22Rv1 (cell line): ENCODE measurements around the gene TNS1.

Experiments
- ZFX ChIP-seq: fragments of 450-650 bp; IDR thresholded peaks from 2 replicates; pipeline ENCODE4 v1.6.1; 2017; ENCODE audit warnings: antibody characterized with exemption, borderline replicate concordance
- TF ChIP-seq, protein P1 (sequence below): fragments of 450-650 bp; IDR thresholded peaks from 2 replicates; pipeline ENCODE4 v1.5.1; 2017; ENCODE audit warnings: mild to moderate bottlenecking

- TF ChIP-seq, protein P1, sequence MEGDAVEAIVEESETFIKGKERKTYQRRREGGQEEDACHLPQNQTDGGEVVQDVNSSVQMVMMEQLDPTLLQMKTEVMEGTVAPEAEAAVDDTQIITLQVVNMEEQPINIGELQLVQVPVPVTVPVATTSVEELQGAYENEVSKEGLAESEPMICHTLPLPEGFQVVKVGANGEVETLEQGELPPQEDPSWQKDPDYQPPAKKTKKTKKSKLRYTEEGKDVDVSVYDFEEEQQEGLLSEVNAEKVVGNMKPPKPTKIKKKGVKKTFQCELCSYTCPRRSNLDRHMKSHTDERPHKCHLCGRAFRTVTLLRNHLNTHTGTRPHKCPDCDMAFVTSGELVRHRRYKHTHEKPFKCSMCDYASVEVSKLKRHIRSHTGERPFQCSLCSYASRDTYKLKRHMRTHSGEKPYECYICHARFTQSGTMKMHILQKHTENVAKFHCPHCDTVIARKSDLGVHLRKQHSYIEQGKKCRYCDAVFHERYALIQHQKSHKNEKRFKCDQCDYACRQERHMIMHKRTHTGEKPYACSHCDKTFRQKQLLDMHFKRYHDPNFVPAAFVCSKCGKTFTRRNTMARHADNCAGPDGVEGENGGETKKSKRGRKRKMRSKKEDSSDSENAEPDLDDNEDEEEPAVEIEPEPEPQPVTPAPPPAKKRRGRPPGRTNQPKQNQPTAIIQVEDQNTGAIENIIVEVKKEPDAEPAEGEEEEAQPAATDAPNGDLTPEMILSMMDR, result no peak
- TF ChIP-seq ZFX, result no peak
These were observed 247.6 kb downstream of the TNS1 start for GRCh38 chr2:217755027-217755745.
